NT2/D1 (cell line): ENCODE data around the gene RUBCN.

ENCODE experiments used
- SUZ12 ChIP-seq: IDR thresholded peaks from 2 replicates; pipeline ENCODE4 v1.6.1; 2011; ENCODE audit not compliant: insufficient read length, insufficient read depth; ENCODE audit errors: extremely low read depth
- YY1 ChIP-seq: IDR thresholded peaks from 2 replicates; pipeline ENCODE4 v1.6.1; 2011; ENCODE audit not compliant: insufficient read length, insufficient read depth

DNA sequence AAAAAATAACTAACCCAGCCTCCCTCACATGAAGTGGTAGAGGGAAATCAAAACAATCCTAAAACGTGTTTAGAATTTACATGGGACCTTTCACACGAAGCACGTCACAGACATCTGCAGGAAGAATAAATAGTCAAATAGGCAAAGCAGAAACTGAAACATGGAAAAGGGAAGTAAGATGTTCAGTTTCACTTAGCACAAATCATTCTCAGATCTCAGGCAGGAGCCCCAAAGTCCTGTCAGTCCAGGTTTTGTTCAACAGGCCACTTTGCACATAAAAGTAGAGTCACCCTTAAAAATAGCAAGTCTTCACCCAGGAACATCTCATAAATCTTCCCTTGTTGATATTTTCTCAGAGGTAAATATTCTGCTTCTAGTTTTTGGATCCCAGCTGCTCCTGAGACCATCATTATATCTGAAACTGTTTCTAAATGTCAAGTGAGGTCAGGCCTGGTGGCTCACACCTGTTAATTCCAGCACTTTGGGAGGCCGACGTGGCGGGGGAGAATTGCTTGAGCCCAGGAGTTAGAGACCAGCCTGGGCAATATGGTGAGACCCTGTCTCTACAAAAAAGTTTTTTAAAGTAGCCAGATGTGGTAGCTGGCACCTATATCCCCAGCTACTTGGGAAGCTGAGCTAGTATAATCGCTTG lies 1.9 kb downstream of the RUBCN start:
- TF ChIP-seq SUZ12 (no peak), YY1 (no peak)
